Measurements from ENCODE around the gene C14orf119. TPM values are rescaled to one million over a fixed set of nuclear protein-coding genes. Genes with fewer than 3 reads are reported as not detected.

The C14orf119 gene
- total RNA-seq, 1 experiment from 2014 or later = 57.1 TPM

DNA sequence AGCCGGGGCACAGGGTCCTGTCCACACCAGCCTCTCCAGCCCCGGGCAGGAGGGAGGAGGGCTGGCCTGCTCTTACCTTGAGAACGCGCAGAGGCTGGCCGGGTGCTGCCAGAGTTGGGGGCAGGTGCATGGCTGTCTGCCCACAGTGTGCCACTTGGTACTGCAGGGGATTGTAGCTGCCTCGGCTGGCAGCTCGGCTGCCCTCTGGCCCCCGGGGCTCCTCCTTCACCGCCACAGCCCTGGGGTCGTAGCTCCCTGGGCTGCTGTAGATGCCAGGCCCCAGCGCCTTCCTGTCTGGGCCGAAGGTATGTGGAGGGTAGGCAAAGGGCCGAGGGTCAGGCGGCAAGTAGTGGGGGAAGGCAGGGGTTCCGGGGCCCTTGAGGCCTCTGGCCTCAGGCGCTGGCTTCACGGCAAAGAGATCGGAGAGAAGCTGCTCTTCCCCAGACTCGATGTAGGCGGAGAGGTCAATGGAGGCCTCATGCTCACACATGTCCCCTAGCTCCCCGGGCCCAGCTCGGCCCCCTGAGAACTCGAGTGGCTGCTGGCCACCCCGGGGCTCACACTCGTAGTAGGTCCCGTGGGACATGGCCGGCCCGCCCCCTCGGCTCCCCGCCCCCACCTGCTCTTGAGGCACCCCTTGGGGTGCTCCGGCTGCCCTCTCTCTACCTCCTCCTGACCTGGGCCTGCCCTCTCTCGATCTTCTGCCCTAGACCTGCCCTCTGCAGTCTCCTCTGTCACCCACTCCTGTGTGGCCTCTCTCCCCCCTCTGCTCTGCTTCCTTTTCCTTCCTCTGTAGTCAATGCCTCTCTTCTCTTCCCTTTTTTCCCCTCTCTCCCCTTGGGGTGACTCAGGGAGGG, 23.4 kb downstream of the C14orf119 start, which contains the start of gene CEBPE:
Gene CEBPE, minus strand, starts transcription at position 750 of the 857 bp plus-strand sequence. Its CDS starts 164 bp downstream, at position 586.
- in situ Hi-C loops (cut with HindIII; ENCODE audit: low pct_unique_long_range_greater_than_20kb, low sequenced_read_pairs) = no loop called here
- DNase-seq (ENCODE audit: low read depth) = no peak

DNA sequence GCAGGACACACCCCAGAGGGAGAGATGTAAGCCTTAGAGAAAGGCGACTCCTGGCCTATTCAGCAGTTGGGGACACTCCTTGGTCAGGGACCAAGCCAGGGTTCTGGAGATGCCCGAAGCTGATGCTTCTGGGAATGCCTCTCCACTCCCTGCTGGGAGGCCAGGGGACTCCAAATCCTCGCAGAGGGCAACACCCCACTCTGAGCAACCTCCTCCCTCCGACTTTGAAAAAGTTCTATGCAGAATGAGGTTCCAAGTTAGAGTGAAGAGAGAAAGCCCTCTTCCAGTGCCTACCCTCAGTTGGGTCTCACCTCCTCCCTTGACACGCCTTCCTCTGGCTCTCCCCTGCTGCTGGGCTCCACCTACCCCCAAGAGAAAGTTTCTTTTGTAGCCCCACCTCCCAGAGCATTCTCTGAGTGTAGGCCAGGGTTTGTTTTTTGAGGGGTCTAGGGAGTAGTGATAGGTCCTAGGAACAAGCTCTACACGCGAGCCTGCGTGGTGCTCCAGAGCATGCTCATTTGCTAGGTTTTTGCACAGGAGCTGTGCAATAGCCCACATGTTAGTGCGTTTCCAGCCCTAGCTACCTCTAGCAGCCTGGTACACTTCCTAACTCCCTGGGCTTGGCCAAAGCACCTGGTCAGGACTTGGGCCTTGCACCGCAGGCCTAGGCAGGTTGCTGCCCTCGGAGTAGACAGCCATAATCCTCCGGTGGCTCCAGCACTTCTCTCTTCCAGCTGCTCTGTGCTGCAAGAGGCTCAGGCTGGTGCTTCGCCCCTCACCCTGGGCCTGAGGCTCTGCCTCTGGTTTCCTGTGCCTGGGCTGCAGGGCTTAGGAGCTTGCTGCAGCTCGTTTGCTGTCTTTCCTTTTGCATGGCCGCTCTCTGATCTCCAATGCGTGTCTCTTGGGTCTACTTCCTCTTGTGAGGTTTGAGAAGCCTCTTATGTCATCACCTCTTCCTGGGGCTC, 24.3 kb downstream of the C14orf119 start:
- DNase-seq (ENCODE audit: low read depth) = no peak
- in situ Hi-C loops (cut with HindIII; ENCODE audit: low pct_unique_long_range_greater_than_20kb, low sequenced_read_pairs) = no loop called here

DNA sequence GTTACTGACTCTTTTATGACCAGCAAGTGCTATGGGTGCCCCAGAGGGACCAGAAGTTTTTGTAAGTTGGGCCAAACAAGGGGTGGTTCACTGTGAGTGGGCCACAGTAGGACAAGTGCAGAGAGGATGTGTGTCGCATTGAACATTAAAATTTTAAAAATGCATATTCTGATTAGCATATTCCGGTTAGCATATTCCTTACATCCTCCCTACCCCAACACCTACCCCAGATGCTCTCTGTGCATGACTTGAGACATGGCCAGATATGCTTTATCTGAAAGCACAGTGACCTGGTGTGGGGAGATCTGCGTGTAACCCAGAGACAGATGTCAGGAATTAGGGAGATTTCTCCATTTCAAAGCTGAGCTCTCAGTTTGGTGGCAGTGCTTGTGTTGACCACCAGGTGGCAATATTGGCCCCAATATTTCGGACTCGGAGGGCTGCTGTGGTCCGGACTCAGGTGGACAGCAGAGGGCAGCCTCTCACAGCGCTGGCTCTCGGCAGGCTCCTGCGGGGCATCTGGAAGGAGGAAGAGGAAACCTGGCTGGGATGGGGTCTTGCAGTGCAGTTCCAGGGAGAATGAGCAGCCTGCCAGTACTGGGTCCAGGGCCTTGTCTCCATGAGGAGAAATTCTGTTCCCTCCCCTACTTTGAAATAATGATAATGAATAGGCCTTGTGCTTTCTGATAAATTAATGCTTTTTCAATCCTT, 25.4 kb downstream of the C14orf119 start:
- in situ Hi-C loops (cut with HindIII; ENCODE audit: low pct_unique_long_range_greater_than_20kb, low sequenced_read_pairs) = no loop called here
- DNase-seq (ENCODE audit: low read depth) = peak; percentile 64

DNA sequence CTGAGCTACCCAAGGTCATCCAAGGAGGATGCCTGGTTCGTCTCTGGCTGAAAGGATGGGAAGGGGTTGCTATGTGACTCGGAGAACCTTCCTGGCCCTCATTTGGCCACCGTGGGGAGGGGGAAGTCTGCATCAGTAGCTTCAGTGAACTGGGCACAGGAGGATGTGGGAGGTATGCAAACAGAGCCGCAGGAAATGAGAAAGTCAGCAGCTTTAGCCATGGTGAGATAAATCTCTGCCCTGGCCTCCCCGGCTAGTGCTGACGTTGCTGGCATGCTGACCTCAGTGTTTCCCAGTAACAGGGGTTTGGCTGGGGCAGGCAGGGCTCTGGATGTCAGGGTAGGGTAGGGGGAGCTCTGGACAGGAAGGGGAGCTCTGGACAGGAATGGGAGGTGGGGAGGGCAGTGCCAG, 26.1 kb downstream of the C14orf119 start:
- in situ Hi-C loops (cut with HindIII; ENCODE audit: low pct_unique_long_range_greater_than_20kb, low sequenced_read_pairs) = no loop called here
- no peak for DNase-seq (ENCODE audit: low read depth)

DNA sequence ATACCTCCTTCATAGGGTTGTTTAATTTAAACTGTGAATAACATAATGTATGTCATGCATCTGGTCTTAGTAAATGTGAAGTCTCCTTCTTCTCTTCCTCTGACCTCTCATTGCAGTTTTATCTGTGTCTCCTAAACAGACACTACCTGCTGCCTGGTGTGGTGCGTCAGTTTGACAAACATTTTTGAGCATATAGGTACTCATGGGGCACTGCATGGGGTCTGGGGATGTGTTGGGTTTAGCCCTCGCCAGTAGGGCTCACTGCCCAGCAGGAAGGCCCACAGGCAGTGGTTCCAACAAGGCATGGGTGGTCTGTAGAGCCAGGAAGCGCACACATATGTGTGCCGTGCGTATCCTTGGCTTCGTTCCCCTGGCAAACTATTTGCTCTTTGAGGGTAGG, 26.8 kb downstream of the C14orf119 start:
- in situ Hi-C loops (cut with HindIII; ENCODE audit: low pct_unique_long_range_greater_than_20kb, low sequenced_read_pairs) = no loop called here
- no peak for DNase-seq (ENCODE audit: low read depth)

DNA sequence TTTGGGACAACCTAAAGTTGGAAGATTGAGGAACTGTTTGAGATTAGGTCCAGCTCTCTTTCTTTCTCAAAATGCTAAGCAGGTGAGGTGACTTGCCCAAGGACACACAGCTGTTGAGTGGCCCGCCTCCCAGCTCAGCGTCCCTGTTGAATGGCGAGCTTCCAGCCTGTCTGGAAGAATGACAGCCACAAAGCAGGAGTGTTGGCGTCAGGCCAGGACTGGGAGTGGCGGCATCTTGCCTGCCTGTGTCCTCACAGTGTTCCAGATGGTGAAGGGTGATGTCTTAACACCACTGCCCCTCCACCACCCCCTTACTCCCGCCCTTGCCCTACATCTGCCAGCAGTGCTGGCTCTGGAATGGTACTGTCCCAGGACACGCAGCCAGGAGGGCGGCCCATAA, 28.1 kb downstream of the C14orf119 start:
- in situ Hi-C loops (cut with HindIII; ENCODE audit: low pct_unique_long_range_greater_than_20kb, low sequenced_read_pairs) = no loop called here
- DNase-seq (ENCODE audit: low read depth) = no peak

DNA sequence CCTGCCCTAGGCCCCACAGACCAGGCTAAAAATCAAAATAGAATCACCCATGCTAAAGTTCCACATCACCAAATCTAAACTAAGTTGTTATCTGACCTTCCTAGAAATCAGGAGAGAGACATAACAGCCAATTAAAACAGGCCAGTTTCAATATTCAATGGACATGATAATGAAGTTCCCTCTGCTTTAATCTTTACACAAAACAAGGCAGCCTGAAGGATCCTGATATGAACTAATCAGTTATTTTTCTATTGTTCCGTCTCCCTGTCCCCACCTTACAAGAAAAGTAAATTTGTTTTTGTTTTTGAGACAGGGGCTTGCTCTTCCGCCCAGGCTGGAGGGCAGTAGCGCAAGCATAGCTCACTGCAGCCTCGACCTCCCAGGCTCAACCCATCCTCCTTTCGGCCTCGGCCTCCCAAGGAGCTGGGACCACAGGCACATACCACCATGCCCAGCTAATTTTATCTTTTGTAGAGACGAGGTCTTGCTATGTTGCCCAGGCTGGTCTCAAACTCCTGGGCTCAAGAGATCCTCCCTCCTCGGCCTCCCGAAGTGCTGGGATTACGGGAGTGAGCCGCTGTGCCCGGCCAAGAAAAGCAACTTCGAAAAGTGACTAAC, 29.1 kb downstream of the C14orf119 start:
- in situ Hi-C loops (cut with HindIII; ENCODE audit: low pct_unique_long_range_greater_than_20kb, low sequenced_read_pairs) = no loop called here
- DNase-seq (ENCODE audit: low read depth) = no peak

DNA sequence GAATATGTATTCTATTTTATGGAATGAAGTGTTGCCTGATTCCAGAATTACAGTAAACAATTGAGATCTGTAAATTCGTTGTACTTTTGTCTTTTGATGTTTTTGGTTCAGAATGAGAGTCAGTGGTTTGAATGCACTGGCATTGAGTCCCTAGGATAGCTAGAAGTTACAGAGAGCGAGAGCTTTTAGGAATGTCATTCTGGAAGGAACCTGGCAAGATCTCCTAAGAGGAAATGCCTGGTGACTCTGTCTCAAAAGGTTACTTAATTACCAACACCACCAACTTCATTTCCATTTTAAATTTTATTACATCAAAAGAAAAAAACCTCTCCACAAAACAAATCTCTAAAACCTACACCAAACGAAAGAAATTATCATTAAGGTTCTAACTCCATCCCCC, 29.7 kb downstream of the C14orf119 start:
- in situ Hi-C loops (cut with HindIII; ENCODE audit: low pct_unique_long_range_greater_than_20kb, low sequenced_read_pairs) = no loop called here
- no peak for DNase-seq (ENCODE audit: low read depth)

DNA sequence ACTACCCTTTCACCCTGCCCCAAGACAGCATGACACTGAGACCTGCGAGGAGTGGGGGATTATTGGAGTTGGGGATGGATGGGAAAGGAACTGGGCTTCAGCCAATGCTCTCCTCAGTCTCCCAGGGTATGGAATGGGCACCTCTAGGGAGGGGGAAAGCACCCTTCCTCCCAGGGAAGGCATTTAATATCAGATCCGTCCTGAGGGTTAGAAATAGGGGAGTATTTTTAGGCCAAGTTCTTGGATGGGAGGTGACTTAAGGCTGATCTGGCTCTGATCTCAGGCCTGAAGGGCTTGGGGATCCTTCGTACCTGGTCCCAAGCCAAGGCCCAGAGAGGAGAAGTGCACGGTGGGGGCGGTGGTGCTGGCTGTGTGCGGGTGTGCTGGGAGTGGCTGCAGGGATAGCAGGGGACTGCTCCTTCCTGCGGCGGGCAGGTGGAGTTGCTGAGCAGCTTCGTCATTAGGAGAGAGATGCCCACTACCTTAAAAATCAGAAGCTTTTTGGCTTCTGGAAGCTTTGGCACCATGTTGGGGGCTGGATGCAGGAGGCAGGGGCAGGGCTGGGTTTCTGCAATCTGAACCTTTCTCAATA, 30.7 kb downstream of the C14orf119 start:
- DNase-seq (ENCODE audit: low read depth) = no peak
- in situ Hi-C loops (cut with HindIII; ENCODE audit: low pct_unique_long_range_greater_than_20kb, low sequenced_read_pairs) = no loop called here

DNA sequence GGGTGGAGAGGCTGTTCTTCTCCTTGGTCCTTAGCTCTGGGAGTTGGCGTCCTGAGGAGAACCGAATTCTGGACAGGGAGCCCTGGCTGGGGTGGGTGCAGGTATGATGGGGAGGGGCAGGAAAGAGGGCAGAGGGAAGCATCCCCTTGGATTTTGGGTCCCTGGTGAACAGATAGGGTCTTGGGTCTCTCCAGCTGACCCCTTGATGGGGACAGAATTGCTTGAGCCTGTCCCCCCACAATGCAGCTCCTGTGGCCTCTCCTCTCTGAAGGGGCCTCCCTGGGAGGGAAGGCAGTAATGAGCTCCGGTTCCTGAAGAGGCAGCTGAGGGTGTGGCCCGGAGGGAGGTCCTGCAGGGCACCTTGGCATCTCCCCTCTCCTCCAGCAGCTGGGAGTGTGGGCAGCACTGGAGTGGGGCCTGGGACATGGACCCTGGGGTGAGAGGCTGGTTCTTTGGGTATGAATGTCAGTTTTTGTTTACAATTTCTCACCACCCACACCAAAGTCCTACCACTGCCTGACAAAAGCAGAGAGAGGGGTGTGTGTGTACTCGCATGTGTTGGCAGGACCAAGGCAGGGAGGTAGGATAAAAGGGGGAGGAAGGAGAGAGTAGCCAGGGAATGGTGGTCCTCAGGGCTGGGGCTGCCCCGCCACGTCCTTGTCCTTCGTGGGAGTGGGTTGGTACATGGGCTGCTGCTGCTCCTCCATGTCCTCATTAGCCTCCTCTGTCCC, 31.4 kb downstream of the C14orf119 start:
- no peak for DNase-seq (ENCODE audit: low read depth)
- in situ Hi-C loops (cut with HindIII; ENCODE audit: low pct_unique_long_range_greater_than_20kb, low sequenced_read_pairs) = no loop called here

DNA sequence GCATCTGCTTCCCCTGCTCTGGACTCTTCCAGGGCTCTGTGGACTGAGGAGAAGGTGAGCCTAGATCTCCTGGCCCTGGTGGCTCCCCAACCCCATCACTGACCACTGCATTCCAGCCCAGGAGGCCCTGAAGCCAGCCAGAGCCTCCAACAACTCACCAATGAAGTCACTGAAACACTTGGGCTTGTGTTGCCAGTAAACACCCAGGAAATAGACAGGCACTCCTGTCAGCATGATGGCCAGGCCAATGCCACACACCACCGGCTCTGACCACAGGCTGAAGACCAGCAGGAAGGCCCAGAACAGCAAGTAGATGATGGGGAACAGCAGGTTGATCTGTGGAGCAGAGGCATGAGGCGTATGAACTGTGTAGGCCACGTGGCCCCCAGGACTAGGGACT, 32.6 kb downstream of the C14orf119 start:
- in situ Hi-C loops (cut with HindIII; ENCODE audit: low pct_unique_long_range_greater_than_20kb, low sequenced_read_pairs) = no loop called here
- no peak for DNase-seq (ENCODE audit: low read depth)

DNA sequence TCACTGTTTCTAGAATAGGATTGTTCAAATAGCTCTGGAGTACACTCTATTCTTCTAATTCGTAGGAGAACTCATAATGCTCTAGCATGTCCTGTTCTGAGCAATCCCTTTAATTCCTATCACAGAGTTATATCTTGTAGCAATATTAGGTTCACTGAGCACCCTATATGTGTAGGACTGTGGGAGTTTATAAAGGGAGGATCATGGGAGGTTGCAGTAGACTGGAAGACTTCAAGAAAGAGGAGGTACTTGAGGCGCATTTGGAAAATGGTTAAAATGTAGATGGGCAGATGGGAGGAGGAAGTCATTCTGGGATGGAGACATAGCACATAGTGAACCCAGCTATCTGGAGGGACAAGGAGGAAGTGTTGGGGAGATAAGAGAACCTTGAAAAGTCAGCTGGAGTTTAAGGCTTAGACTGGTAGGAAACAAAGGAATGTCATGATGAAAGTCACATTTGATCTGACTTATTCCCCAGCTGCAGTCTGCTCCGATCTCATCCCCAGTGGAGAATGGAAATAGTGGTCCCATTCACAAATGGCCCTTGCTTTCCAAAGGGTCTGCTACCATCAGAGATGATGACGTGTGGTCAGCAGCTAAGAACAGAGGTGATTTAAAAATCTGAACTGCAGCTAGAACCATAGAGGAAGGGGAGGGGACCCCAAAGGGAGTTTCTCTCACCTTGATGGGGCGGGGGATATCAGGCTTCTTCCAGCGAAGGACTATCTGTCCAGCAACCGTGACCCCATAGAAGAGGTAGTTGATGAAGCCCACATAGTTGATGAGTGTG, 33.9 kb downstream of the C14orf119 start:
- in situ Hi-C loops (cut with HindIII; ENCODE audit: low pct_unique_long_range_greater_than_20kb, low sequenced_read_pairs) = no loop called here
- DNase-seq (ENCODE audit: low read depth) = no peak

DNA sequence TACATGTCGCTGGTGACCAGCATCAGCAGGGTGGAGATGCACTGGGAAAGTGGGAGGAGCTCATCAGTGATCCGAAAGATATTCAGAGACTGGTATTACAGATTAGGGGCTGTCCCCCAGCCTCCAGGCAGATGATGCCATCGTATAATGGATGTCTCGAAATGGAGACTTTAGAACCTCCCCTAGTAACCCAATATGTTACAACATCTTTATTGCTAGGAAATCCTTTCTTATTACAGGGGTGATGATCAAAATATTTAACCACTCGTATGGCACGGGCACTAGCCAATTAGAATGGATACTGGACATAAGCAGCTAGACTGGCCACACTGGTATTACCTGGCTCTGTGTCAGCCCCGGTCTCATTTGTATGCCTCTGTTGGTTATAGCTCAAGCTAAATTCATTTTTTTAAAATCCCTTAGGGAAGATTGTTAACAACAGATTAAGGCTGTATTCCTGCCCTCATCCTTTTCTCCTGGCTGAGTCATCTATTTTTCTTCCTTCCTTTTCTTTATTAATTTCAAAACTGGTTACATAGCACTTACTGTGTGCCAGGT, 34.5 kb downstream of the C14orf119 start:
- in situ Hi-C loops (cut with HindIII; ENCODE audit: low pct_unique_long_range_greater_than_20kb, low sequenced_read_pairs) = no loop called here
- DNase-seq (ENCODE audit: low read depth) = no peak

DNA sequence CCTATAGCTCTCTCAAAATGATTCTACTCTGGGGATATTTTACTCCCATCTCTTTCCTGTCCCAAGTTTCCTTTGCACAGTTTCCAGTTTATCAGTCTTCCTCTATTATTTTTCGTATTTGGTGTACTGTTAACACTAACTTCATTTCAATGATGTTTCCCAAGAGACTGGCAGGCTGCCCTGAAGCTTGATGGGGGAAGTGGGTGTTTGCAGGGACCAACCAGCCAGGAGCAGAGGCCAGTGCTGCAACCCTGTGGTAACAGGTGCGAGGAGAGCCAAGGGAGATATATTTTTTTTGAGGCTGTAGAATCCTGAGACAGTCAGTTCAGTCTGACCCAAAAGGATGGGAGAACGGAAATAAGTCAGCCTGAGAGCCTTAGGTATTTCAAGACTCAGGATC, 35.6 kb downstream of the C14orf119 start:
- in situ Hi-C loops (cut with HindIII; ENCODE audit: low pct_unique_long_range_greater_than_20kb, low sequenced_read_pairs) = no loop called here
- no peak for DNase-seq (ENCODE audit: low read depth)

DNA sequence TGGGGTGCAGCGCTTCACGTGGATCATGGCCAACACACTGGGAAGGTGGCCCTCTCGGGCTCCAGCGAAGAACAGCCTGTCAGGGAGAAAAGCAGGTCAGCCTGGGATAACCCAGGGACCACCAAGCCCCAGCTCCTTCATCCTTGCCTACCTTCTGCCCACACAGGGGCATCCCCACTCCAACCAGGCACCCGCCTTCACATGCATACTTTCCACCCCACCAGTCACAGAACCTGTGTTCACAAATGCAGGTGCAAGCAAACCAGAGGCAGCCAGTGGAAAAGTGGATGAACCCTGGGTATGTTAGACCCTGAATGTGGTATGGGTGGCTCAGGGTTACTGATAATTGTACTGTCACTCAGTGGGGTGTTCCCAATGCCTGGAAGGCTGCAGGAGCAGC, 36.2 kb downstream of the C14orf119 start:
- no peak for DNase-seq (ENCODE audit: low read depth)
- in situ Hi-C loops (cut with HindIII; ENCODE audit: low pct_unique_long_range_greater_than_20kb, low sequenced_read_pairs) = no loop called here

DNA sequence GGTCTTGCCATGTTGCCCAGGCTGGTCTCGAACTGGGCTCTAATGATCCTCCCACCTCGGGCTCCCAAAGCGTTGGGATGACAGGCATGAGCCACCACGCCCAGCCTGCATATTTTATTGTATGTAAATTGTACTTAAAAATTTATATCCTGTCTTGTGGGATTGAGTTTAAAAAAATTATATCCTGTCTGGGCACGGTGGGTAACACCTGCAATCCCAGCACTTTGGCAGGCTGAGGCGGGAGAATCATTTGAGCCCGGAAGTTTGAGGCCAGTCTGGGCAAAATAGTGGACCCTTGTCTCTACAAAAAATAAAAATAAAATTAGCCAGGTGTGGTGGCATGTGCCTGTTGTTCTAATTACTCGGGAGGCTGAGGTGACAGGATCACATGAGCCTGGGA, 37.7 kb downstream of the C14orf119 start:
- no peak for DNase-seq (ENCODE audit: low read depth)
- in situ Hi-C loops (cut with HindIII; ENCODE audit: low pct_unique_long_range_greater_than_20kb, low sequenced_read_pairs) = no loop called here

Measured in Caki2 (cell line).